ENCODE data around the gene ATP9B. TPM values are rescaled to one million over a fixed set of nuclear protein-coding genes. Genes with fewer than 3 reads are reported as not detected.

ATP9B gene
- total RNA-seq, 1 donor from 2014 or later = 50.3 TPM

DNA sequence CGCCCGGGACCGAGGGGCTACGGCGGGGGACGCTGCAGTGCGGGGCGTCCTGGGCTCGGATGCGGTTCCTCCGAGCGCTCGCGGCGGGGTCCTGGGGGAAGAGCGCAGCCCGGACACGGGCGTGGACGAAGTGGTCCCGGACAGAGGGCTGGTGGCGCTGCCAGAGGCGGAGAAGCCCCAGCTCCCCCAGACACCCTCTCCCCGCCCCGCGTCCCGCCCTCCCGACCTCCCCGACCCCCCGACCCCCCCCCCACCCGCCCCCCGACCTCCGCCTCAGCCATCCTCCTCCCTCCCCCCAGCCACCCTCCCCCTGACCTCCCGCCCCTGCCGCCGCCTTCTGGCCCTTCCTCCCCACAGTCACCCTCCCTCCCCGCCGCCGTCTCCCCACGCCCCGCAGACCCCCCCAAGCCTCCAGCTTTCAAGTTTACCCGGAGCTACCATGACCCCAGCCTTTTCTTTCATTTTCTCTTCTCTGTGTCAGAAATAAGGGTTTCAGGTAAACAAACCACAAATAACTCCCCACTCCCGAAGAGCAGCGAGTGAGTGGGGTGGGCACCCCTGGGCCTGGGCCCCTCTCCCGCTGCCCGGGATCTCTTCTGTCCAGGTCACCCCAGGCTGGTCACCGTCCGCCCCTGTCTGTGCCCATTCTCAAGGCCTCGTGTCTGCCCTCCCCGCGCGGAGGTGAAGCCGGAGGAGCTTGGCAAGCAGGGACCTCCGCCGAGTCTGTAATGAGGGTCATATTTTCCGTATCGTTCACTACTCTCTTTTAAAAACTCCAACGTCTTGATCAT lies 331.6 kb downstream of the ATP9B start:
- Histone ChIP-seq H3K36me3 (no peaks in the 10 kb centered on the region), H3K27ac (peak overlapping the region; percentile 93), H3K27me3 (no peaks in the 10 kb centered on the region), H3K9me3 (no peaks in the 10 kb centered on the region), H3K4me3 (peak overlapping the region; percentile 68 to 85), H3K4me1 (peaks cover 51% of the 10 kb centered on the region)
- no peak for DNase-seq (ENCODE audit: extremely low spot score in 2 of 2)
- TF ChIP-seq, protein P1, sequence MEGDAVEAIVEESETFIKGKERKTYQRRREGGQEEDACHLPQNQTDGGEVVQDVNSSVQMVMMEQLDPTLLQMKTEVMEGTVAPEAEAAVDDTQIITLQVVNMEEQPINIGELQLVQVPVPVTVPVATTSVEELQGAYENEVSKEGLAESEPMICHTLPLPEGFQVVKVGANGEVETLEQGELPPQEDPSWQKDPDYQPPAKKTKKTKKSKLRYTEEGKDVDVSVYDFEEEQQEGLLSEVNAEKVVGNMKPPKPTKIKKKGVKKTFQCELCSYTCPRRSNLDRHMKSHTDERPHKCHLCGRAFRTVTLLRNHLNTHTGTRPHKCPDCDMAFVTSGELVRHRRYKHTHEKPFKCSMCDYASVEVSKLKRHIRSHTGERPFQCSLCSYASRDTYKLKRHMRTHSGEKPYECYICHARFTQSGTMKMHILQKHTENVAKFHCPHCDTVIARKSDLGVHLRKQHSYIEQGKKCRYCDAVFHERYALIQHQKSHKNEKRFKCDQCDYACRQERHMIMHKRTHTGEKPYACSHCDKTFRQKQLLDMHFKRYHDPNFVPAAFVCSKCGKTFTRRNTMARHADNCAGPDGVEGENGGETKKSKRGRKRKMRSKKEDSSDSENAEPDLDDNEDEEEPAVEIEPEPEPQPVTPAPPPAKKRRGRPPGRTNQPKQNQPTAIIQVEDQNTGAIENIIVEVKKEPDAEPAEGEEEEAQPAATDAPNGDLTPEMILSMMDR (IDR thresholded peaks at IDR 0.05) = no peak
- TF ChIP-seq POLR2A (IDR thresholded peaks at IDR 0.05) (no peak), POLR2AphosphoS5 (IDR thresholded peaks at IDR 0.05; ENCODE audit: insufficient read depth in 1 of 2, low read depth in 1 of 2) (no peak)
- intact Hi-C loops (cut with DNase I) = no loop called here

DNA sequence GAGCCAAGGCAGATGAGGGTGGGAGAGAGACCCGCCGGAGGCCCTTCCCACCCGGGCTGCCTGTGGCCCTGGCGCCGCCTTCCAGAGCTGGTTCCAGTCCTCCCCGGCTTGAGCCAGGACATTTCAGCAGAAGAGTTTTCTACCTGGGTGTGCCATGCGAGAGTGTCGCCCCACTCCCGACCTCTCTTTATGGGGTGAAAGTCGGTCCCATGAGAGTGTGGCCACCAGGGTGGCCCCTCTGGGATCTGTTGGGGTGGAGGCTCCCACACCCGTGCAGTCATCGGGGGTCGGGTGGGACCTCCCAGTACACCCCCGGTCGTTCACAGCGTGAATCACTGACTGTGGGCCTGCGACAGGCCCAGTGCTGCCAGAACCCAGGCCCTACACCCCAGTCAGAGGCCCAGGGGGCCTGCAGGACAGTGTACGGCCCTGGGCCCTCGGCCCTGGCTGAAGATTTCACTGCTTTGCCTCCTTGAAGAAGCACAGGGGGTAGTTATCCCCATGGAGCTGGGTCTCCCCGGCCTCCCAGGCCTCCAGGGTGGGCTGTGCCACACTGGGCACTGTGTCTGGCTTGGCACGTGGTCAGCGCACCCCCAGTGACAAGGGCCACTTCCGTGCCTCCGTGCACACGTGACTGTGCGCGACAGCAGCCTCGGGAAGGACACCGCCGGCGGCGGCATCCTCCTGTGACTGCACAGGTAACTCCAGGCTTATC lies 332.5 kb downstream of the ATP9B start:
- DNase-seq (ENCODE audit: extremely low spot score in 2 of 2) = no peak

DNA sequence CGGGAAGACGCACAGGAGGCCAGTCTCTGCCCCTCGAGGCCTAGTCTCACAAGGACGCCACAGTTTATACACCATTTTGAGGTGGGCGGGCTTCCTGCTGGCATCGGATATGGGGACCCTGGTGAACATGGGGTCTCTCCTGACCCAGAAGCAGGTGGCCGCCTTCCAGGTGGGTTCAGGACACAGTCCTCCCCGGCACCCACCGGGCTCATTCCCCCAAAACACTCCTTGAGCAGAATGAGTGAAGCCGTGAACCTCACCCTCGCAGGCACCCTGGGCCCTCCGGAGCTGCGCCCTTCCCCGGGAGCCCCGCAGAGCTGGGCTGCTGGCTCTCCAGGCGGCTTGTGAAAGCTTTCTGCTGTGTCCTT lies 333.0 kb downstream of the ATP9B start:
- no peak overlapping the region for H3K4me3 ChIP-seq
- no peak for DNase-seq (ENCODE audit: extremely low spot score in 2 of 2)

More for the DNA sequence above, 332.5 kb downstream of the ATP9B start:
- Histone ChIP-seq H3K9me3 (no peaks in the 10 kb centered on the region), H3K27ac (no peak overlapping the region), H3K4me3 (no peak overlapping the region), H3K4me1 (peaks cover 48% of the 10 kb centered on the region), H3K36me3 (no peaks in the 10 kb centered on the region), H3K27me3 (no peaks in the 10 kb centered on the region)
- intact Hi-C loops (cut with DNase I) = no loop called here
- TF ChIP-seq POLR2A (IDR thresholded peaks at IDR 0.05) (no peak), POLR2AphosphoS5 (IDR thresholded peaks at IDR 0.05; ENCODE audit: insufficient read depth in 1 of 2, low read depth in 1 of 2) (no peak)
- TF ChIP-seq, protein P1 (IDR thresholded peaks at IDR 0.05) = no peak

DNA sequence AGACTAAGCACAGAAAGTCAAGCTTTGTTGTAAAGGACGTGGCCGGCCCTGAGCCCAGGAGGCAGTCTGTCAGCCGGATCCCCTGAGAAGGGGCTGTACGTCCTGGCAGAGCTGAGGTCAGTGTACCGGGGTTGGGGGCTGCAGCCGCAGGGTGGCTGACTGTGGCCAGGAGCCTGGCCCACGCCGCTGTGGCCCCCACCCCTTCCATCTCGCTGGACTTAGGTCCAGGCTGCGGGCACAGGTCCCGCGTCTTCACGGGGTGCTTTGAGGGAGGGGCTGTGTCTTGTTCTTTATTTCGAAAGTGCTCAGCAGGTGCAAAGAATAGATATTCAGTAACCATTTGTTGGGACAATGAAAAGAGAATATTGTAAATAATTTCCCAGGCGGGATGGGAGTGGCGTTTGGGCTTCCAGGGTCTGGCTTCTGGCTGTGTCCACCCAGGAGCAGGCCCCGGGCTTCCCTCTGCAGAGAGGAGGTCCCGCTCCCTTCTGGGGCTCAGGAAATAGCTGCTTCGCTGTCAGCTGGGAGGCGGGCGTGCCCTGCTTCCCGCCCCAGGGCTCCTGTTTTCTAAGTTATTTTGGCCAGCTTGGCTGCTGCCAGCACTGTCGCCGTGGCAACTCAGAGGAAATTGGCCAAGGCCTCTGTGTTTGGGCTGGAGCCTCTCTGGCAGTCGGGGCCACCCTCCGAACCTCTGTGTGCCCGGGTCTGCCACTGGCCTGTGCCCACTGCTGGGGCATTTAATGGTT lies 334.0 kb downstream of the ATP9B start:
- no peak for DNase-seq (ENCODE audit: extremely low spot score in 2 of 2)
- no peaks in the 10 kb centered on the region for H3K36me3 ChIP-seq
- peak overlapping the region; percentile 64 for H3K27ac ChIP-seq
- H3K4me3 ChIP-seq = no peak overlapping the region
- no peaks in the 10 kb centered on the region for H3K27me3 ChIP-seq
- TF ChIP-seq POLR2AphosphoS5 (IDR thresholded peaks at IDR 0.05; ENCODE audit: insufficient read depth in 1 of 2, low read depth in 1 of 2) = peak in 1 of 2 donors; percentile 46
- no peak for TF ChIP-seq POLR2A (IDR thresholded peaks at IDR 0.05)
- TF ChIP-seq, protein P1 (IDR thresholded peaks at IDR 0.05) = no peak
- intact Hi-C loops (cut with DNase I) = no loop called here
- peaks cover 45% of the 10 kb centered on the region for H3K4me1 ChIP-seq
- H3K9me3 ChIP-seq = no peaks in the 10 kb centered on the region

More for the DNA sequence above, 333.0 kb downstream of the ATP9B start:
- H3K36me3 ChIP-seq = no peaks in the 10 kb centered on the region
- H3K27me3 ChIP-seq = no peaks in the 10 kb centered on the region
- no peaks in the 10 kb centered on the region for H3K9me3 ChIP-seq
- intact Hi-C loops (cut with DNase I) = no loop called here
- TF ChIP-seq POLR2AphosphoS5 (IDR thresholded peaks at IDR 0.05; ENCODE audit: insufficient read depth in 1 of 2, low read depth in 1 of 2) (no peak), POLR2A (IDR thresholded peaks at IDR 0.05) (no peak)
- TF ChIP-seq, protein P1 (IDR thresholded peaks at IDR 0.05) = no peak
- H3K4me1 ChIP-seq = peaks cover 45% of the 10 kb centered on the region
- H3K27ac ChIP-seq = no peak overlapping the region

Data from vagina (tissue), 2 donors.